Prostate gland (tissue), 2 donors: ENCODE measurements around the gene RNF186. TPM values are rescaled to one million over a fixed set of nuclear protein-coding genes. Genes with fewer than 3 reads are reported as not detected.

Experiments used
- DNase-seq: peaks from one replicate; pipeline ENCODE4 v3.0.0-alpha.2; 2019; ENCODE audit warnings: low spot score
- H3K27ac ChIP-seq, 2 donors: fragments of 200-600 bp; sonication (generic); 2 replicates each; pipeline ENCODE4 v1.5.1; 2017 to 2019
- H3K27me3 ChIP-seq: fragments of 200-600 bp; sonication (generic); replicated peaks from 2 replicates; pipeline ENCODE4 v1.5.1; 2019; ENCODE audit not compliant: insufficient read depth
- H3K36me3 ChIP-seq, 2 donors: fragments of 200-600 bp; sonication (generic); 1 replicate in 1 of 2; 2 replicates in 1 of 2; pipeline versions ENCODE4 v1.5.1 to v1.8.1; 2017 to 2019
- H3K4me1 ChIP-seq: fragments of 200-600 bp; sonication (generic); replicated peaks from 2 replicates; pipeline ENCODE4 v1.5.1; 2019
- H3K4me3 ChIP-seq, 2 donors: fragments of 200-600 bp; sonication (generic); 2 replicates each; pipeline ENCODE4 v1.5.1; 2017 to 2019
- H3K9me3 ChIP-seq: fragments of 200-600 bp; sonication (generic); 2 replicates; pipeline ENCODE4 v1.5.1; 2017
- POLR2A ChIP-seq: fragments of 450-650 bp; IDR thresholded peaks from one replicate; pipeline ENCODE4 v1.6.1; 2016; ENCODE audit warnings: antibody characterized with exemption, mild to moderate bottlenecking
- POLR2AphosphoS5 ChIP-seq: sonication (generic); formaldehyde crosslinking; IDR thresholded peaks from one replicate; pipeline ENCODE4 v1.6.1; 2017; ENCODE audit warnings: antibody characterized with exemption
- WGBS: methylation state at CpG from one replicate; pipeline ENCODE4 v1.1.5; 2018; 5-methylcytosine and 5-hydroxymethylcytosine counted together
- intact Hi-C: fragments of 100-400 bp; cut with DNase I; formaldehyde crosslinking; loops from one replicate; pipeline ENCODE4 v1.14.2; 2022
- total RNA-seq, 2 donors: library from RNA; depleted of rRNA; stranded (reverse); fragments of >200 nt; gene quantifications; one replicate each; pipeline ENCODE4 v1.1.0, GENCODE V29; 2016
- TF ChIP-seq, protein P1 (sequence below), 4 experiments: fragments of 200-600 bp in 2 of 4; fragments of 450-650 bp in 2 of 4; sonication (generic) in 2 of 4; IDR thresholded peaks; 1 replicate in 3 of 4; 2 replicates in 1 of 4; pipeline ENCODE4 v1.5.1; 2016 to 2019; ENCODE audit warnings: antibody characterized with exemption in 4 of 4, mild to moderate bottlenecking in 2 of 4, moderate library complexity in 2 of 4

The RNF186 gene, protein sequence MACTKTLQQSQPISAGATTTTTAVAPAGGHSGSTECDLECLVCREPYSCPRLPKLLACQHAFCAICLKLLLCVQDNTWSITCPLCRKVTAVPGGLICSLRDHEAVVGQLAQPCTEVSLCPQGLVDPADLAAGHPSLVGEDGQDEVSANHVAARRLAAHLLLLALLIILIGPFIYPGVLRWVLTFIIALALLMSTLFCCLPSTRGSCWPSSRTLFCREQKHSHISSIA
- total RNA-seq, result not detected

DNA sequence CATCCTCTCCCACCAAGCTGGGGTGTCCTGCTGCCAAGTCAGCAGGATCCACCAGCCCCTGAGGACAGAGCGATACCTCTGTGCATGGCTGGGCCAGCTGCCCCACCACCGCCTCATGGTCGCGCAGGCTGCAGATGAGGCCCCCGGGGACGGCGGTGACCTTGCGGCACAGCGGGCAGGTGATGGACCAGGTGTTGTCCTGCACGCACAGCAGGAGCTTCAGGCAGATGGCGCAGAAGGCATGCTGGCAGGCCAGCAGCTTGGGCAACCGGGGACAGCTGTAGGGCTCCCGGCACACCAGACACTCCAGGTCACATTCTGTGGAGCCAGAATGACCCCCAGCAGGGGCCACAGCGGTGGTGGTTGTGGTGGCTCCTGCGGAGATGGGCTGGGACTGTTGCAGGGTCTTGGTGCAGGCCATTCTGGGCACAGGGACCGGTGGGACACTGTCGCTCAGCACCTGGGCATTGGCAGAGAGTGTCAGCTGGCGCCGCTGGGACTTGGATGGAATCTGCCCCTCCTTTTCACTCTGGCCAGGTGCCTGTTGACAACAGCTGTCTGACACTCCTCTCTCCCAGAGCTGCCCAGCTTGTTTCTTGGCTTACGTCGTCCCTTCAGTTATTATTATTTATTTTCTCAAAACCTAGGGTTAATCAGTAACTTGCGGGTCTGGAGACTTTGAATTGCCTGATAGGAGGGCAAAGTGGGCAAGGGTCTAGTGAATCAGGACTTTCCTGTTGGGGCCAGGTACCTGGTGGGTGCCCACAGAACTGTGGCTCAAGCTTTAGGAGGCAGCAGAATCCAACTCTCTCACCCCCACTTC is at the start of gene RNF186:
Gene RNF186 (minus strand): TSS at position 603 of the 823 bp plus-strand sequence. CDS start 182 bp downstream, at position 421.
- 74% methylated on average over 21 of the region's 22 CpGs for WGBS
- Histone ChIP-seq H3K36me3 (no peaks in the 10 kb centered on the region), H3K27ac (peak within 1 kb of the TSS in 1 of 2 donors; percentile 27), H3K27me3 (no peaks in the 10 kb centered on the region), H3K4me3 (no peak within 1 kb of the TSS), H3K9me3 (no peaks in the 10 kb centered on the region), H3K4me1 (no peaks in the 10 kb centered on the region)
- TF ChIP-seq POLR2AphosphoS5 (peak; percentile 80), POLR2A (no peak)
- peak; percentile 86 for DNase-seq
- intact Hi-C loops, result no loop called here

DNA sequence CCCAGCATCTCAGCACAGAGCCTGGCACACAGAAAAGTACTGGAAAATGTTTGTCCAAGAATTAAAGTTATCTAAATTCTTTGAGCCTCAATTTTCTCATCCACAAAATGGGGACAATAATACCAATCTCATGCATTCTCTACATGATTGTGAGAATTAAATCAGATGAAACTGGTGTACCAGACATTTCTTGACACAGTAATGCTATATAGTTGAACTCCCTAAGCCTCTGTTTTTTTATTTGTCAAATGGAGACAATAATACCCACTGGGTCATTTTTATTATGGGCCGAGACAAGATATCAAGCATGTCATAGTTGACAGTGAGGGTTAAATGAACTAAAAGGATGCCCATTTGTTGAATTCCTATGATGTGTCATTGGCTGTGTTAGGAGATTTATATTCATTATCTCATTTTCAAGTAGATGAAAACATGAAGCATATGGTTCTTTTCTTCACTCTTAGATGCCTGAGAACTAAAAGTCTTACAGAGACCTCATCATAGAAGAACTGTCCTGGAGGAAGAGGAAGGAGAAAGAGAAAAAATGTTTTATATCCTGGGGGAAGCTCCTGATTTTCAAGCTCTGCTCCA is 49.6 kb upstream of the RNF186 start:
- H3K9me3 ChIP-seq, result no peaks in the 10 kb centered on the region
- WGBS, result 94% methylated on average over 1 of the region's 1 CpG
- no peak for DNase-seq
- no peak overlapping the region for H3K4me3 ChIP-seq
- TF ChIP-seq POLR2A (no peak), POLR2AphosphoS5 (no peak)
- TF ChIP-seq, protein P1, sequence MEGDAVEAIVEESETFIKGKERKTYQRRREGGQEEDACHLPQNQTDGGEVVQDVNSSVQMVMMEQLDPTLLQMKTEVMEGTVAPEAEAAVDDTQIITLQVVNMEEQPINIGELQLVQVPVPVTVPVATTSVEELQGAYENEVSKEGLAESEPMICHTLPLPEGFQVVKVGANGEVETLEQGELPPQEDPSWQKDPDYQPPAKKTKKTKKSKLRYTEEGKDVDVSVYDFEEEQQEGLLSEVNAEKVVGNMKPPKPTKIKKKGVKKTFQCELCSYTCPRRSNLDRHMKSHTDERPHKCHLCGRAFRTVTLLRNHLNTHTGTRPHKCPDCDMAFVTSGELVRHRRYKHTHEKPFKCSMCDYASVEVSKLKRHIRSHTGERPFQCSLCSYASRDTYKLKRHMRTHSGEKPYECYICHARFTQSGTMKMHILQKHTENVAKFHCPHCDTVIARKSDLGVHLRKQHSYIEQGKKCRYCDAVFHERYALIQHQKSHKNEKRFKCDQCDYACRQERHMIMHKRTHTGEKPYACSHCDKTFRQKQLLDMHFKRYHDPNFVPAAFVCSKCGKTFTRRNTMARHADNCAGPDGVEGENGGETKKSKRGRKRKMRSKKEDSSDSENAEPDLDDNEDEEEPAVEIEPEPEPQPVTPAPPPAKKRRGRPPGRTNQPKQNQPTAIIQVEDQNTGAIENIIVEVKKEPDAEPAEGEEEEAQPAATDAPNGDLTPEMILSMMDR (IDR thresholded peaks at IDR 0.05), result no peak
- intact Hi-C loops, result loop anchor here (10.0 kb wide), 1 partner anchor 100 kb away; no protein-coding TSS in a partner anchor
- no peaks in the 10 kb centered on the region for H3K36me3 ChIP-seq
- no peak overlapping the region for H3K27ac ChIP-seq
- no peaks in the 10 kb centered on the region for H3K4me1 ChIP-seq
- no peaks in the 10 kb centered on the region for H3K27me3 ChIP-seq

DNA sequence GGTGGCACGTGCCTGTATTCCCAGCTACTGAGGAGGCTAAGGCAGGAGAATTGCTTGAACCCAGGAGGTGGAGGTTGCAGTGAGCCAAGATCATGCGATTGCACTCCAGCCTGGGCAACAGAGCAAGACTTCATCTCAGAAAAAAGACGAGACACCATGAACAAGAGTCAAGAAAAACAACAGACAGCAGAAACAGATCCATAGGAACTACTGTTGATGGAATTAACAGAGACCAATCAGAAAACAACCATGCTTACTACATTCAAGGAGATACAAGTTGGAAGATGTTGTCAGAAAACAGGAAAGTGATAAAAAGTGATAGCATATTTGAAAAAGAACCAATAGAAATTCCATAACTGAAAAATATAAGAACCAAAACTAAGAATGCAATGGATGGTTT is 47.9 kb upstream of the RNF186 start:
- Histone ChIP-seq H3K27me3 (no peaks in the 10 kb centered on the region), H3K27ac (no peak overlapping the region), H3K9me3 (no peaks in the 10 kb centered on the region), H3K4me1 (no peaks in the 10 kb centered on the region), H3K36me3 (no peaks in the 10 kb centered on the region), H3K4me3 (no peak overlapping the region)
- no peak for DNase-seq
- WGBS, result 93% methylated on average over 3 of the region's 3 CpGs
- intact Hi-C loops, result loop anchor here (10.0 kb wide), 1 partner anchor 98 kb away; no protein-coding TSS in a partner anchor
- TF ChIP-seq POLR2A (no peak), POLR2AphosphoS5 (no peak)
- TF ChIP-seq, protein P1 (IDR thresholded peaks at IDR 0.05), result no peak

DNA sequence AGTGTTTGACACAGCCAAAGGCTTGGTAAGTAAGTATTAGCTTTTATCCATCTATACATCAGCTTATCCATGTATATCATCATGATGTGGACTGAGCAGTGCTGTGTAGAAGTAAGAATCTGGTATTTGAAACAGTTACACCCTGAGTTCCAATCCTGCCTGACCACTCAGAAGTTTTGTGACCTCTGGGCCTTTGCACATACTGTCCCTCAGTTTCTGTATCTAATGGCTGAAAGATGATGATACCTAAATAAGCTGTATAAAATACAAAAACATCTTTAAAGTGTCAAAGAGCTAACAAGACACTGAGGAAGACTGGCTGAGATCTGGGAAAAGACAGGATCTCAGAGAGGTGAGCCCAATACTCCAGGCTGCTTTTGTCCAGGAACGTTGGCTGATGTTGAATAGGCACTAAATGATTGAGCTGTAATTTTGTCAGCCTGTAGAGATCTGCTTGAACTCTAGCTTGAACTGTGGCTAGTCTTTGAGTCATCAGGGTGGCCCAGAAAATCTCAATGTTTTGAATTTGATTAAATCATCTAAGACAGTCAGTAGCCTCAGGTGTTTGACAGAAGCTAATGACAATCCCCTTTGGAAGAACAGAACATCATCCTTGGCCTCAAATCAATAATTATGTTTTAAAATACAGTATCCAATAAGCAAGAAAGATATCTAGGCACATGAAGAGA is 46.9 kb upstream of the RNF186 start:
- Histone ChIP-seq H3K9me3 (no peaks in the 10 kb centered on the region), H3K4me3 (no peak overlapping the region), H3K4me1 (no peaks in the 10 kb centered on the region), H3K27me3 (no peaks in the 10 kb centered on the region), H3K27ac (no peak overlapping the region), H3K36me3 (no peaks in the 10 kb centered on the region)
- intact Hi-C loops, result loop anchor here (10.0 kb wide), 1 partner anchor 97 kb away; no protein-coding TSS in a partner anchor
- TF ChIP-seq POLR2AphosphoS5 (no peak), POLR2A (no peak)
- TF ChIP-seq, protein P1 (IDR thresholded peaks at IDR 0.05), result no peak
- 77% methylated on average over 1 of the region's 1 CpG for WGBS
- no peak for DNase-seq

DNA sequence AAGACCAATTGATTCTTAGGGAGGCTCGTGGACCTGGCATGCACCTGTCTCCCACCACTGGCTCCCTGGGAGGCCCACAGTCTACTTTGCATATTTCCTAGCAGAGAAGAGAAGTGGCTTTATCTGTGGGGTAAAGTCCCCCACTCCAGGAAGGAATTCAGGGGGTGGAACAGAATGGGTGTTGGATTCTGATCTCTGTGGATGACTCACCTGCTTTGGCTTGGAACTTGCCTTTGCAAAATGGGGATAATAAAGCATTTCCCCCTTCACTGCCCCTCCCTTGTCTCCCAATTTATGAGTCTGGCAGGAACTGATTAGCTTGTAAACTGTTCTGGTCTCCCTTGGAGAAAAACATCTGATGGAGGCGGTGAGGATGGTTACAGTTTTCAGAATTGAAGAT is 46.0 kb upstream of the RNF186 start:
- 17% methylated on average over 2 of the region's 2 CpGs for WGBS
- DNase-seq, result peak; percentile 61
- TF ChIP-seq POLR2AphosphoS5, result peak; percentile 86
- TF ChIP-seq, protein P1 (IDR thresholded peaks at IDR 0.05), result no peak
- Histone ChIP-seq H3K9me3 (no peaks in the 10 kb centered on the region), H3K4me1 (no peaks in the 10 kb centered on the region), H3K4me3 (no peak overlapping the region), H3K27me3 (no peaks in the 10 kb centered on the region), H3K36me3 (no peaks in the 10 kb centered on the region), H3K27ac (no peak overlapping the region)
- intact Hi-C loops, result loop anchor here (10.0 kb wide), 1 partner anchor 96 kb away; no protein-coding TSS in a partner anchor
